Measurements from ENCODE around the gene PIWIL4.

PIWIL4 gene

GRCh38 chr11:94662846-94663390, 95.8 kb downstream of the PIWIL4 start:
- DNase-seq (ENCODE audit: low spot score), result no peak

DNA sequence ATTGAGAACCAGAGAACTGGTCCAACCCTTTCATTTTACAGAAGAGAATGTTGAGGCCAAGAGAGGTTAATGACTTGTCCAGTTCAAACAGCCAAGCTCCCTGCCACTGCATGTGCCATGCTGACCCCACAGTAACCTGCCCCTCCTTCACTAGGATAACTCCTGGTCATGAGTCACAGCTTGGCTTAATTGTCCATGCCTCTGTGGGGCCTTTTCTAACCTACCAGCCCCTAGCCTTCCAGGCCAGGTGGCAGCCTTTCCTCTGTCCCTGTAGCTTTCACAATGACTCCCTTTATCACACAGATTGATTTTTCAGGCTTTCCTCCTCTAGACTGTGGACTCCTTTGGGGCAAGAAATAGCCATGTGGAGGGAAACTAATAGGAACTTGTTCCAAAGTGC, 97.2 kb downstream of the PIWIL4 start:
- DNase-seq (ENCODE audit: low spot score), result peak; percentile 23

GRCh38 chr11:94665116-94665659, 98.0 kb downstream of the PIWIL4 start:
- no peak for DNase-seq (ENCODE audit: low spot score)

- no peak for DNase-seq (ENCODE audit: low spot score)
Measured at GRCh38 chr11:94666792-94667721, 99.9 kb downstream of the PIWIL4 start.

GRCh38 chr11:94668212-94668793, 101.1 kb downstream of the PIWIL4 start:
- no peak for DNase-seq (ENCODE audit: low spot score)

GRCh38 chr11:94669023-94669422, 101.9 kb downstream of the PIWIL4 start:
- no peak for DNase-seq (ENCODE audit: low spot score)
